ENCODE results near the gene SMCO1. TPM values are rescaled to one million over a fixed set of nuclear protein-coding genes. Genes with fewer than 3 reads are reported as not detected.
"Not testable (repeated sequence)": the region's sequence is repeated elsewhere in the genome, so short reads cannot be mapped to it uniquely, and the experiment has no call there.

Gene SMCO1
- total RNA-seq, 4 donors from 2014 or later, result not detected

GRCh38 chr3:196525141-196525540 is 10.0 kb upstream of the SMCO1 start:
- Histone ChIP-seq H3K4me3 (no peak overlapping the region), H3K9me3 (peaks cover 0 to 5% (median 4%) of the 10 kb centered on the region in 4 donors), H3K27ac (replicated peaks in 1 of 4) (no peak overlapping the region), H3K4me1 (peaks cover 0 to 11% (median 9%) of the 10 kb centered on the region in 4 donors), H3K36me3 (no peaks in the 10 kb centered on the region), H3K27me3 (no peaks in the 10 kb centered on the region)
- TF ChIP-seq POLR2A (IDR thresholded peaks at IDR 0.05; ENCODE audit: low read depth), result no peak
- no peak for TF ChIP-seq POLR2AphosphoS5 (IDR thresholded peaks at IDR 0.05)
- TF ChIP-seq EP300 (IDR thresholded peaks at IDR 0.05), result no peak
- TF ChIP-seq, protein P1, sequence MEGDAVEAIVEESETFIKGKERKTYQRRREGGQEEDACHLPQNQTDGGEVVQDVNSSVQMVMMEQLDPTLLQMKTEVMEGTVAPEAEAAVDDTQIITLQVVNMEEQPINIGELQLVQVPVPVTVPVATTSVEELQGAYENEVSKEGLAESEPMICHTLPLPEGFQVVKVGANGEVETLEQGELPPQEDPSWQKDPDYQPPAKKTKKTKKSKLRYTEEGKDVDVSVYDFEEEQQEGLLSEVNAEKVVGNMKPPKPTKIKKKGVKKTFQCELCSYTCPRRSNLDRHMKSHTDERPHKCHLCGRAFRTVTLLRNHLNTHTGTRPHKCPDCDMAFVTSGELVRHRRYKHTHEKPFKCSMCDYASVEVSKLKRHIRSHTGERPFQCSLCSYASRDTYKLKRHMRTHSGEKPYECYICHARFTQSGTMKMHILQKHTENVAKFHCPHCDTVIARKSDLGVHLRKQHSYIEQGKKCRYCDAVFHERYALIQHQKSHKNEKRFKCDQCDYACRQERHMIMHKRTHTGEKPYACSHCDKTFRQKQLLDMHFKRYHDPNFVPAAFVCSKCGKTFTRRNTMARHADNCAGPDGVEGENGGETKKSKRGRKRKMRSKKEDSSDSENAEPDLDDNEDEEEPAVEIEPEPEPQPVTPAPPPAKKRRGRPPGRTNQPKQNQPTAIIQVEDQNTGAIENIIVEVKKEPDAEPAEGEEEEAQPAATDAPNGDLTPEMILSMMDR (IDR thresholded peaks at IDR 0.05), result no peak
- intact Hi-C loops (cut with DNase I), result loop anchor here (10.0 kb wide), 1 partner anchor 450 kb away; no protein-coding TSS in a partner anchor
- no peak for DNase-seq (ENCODE audit: extremely low spot score)
- WGBS, result 84% methylated on average over 4 of the region's 4 CpGs

DNA sequence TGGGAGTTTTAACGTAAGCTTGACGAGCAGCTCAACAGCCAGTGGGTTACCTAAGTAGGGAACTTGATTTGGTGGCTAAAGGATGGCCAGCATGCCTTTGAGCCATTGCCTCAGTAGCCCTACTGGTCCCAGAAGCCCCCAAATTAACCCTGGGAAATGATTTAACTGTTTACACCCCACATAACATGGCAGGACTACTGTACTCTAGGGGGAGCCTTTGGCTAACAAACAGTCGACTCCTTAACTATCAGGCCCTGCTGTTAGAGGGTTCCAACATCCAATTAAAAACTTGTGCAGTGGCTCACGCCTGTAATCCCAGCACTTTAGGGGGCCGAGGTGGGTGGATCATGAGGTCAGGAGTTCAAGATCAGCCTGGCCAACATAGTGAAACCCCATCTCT is 9.4 kb upstream of the SMCO1 start:
- DNase-seq (ENCODE audit: extremely low spot score), result no peak
- 62% methylated on average over 5 of the region's 5 CpGs for WGBS
- TF ChIP-seq EP300 (IDR thresholded peaks at IDR 0.05) (no peak), POLR2AphosphoS5 (IDR thresholded peaks at IDR 0.05) (no peak), POLR2A (IDR thresholded peaks at IDR 0.05; ENCODE audit: low read depth) (no peak)
- TF ChIP-seq, protein P1 (IDR thresholded peaks at IDR 0.05), result no peak
- no peak overlapping the region for H3K27ac ChIP-seq (replicated peaks in 1 of 4)
- H3K9me3 ChIP-seq, result peaks cover 0 to 11% (median 10%) of the 10 kb centered on the region in 4 donors
- peaks cover 0 to 11% (median 9%) of the 10 kb centered on the region in 4 donors for H3K4me1 ChIP-seq
- intact Hi-C loops (cut with DNase I), result loop anchor here (10.0 kb wide), 1 partner anchor 450 kb away; no protein-coding TSS in a partner anchor
- no peaks in the 10 kb centered on the region for H3K27me3 ChIP-seq
- no peaks in the 10 kb centered on the region for H3K36me3 ChIP-seq
- no peak overlapping the region for H3K4me3 ChIP-seq

- 87% methylated on average over 4 of the region's 4 CpGs for WGBS
- H3K36me3 ChIP-seq, result no peaks in the 10 kb centered on the region
- no peak for TF ChIP-seq EP300 (IDR thresholded peaks at IDR 0.05)
- no peak for TF ChIP-seq POLR2AphosphoS5 (IDR thresholded peaks at IDR 0.05)
- TF ChIP-seq, protein P1 (IDR thresholded peaks at IDR 0.05), result no peak
- TF ChIP-seq POLR2A (IDR thresholded peaks at IDR 0.05; ENCODE audit: low read depth), result no peak
- H3K27me3 ChIP-seq, result no peaks in the 10 kb centered on the region
- H3K4me1 ChIP-seq, result peaks cover 2 to 8% (median 5%) of the 10 kb centered on the region in 4 donors
- DNase-seq (ENCODE audit: extremely low spot score), result no peak
- no peak overlapping the region for H3K27ac ChIP-seq (replicated peaks in 1 of 4)
- no peak overlapping the region for H3K4me3 ChIP-seq
- peaks cover 0 to 18% (median 17%) of the 10 kb centered on the region in 4 donors for H3K9me3 ChIP-seq
- intact Hi-C loops (cut with DNase I), result loop anchor here (10.0 kb wide), 1 partner anchor 449 kb away; no protein-coding TSS in a partner anchor
Measured at GRCh38 chr3:196523841-196524240, 8.7 kb upstream of the SMCO1 start.

- 91% methylated on average over 12 of the region's 12 CpGs for WGBS
- intact Hi-C loops (cut with DNase I), result loop anchor here (10.0 kb wide), 1 partner anchor 446 kb away; no protein-coding TSS in a partner anchor
Measured at GRCh38 chr3:196521291-196521690, 6.1 kb upstream of the SMCO1 start.

GRCh38 chr3:196519718-196520082 is 4.6 kb upstream of the SMCO1 start:
- Histone ChIP-seq H3K27ac (replicated peaks in 1 of 4) (no peak overlapping the region), H3K4me3 (no peak overlapping the region), H3K36me3 (no peaks in the 10 kb centered on the region), H3K9me3 (peaks cover 0 to 24% (median 23%) of the 10 kb centered on the region in 4 donors), H3K27me3 (no peaks in the 10 kb centered on the region), H3K4me1 (peaks cover 0 to 5% (median 0%) of the 10 kb centered on the region in 4 donors)
- TF ChIP-seq POLR2A (IDR thresholded peaks at IDR 0.05; ENCODE audit: low read depth) (no peak), POLR2AphosphoS5 (IDR thresholded peaks at IDR 0.05) (no peak), EP300 (IDR thresholded peaks at IDR 0.05) (no peak)
- TF ChIP-seq, protein P1 (IDR thresholded peaks at IDR 0.05), result no peak
- intact Hi-C loops (cut with DNase I), result loop anchor here (2.0 to 10.0 kb wide), 2 partner anchors 267 to 445 kb away; no protein-coding TSS in a partner anchor
- no peak for DNase-seq (ENCODE audit: extremely low spot score)
- WGBS, result 93% methylated on average over 5 of the region's 5 CpGs

More at GRCh38 chr3:196521291-196521690, 6.1 kb upstream of the SMCO1 start:
- not testable (repeated sequence) for H3K36me3 ChIP-seq; H3K27ac ChIP-seq (replicated peaks in 1 of 4); DNase-seq (ENCODE audit: extremely low spot score); H3K4me1 ChIP-seq; H3K27me3 ChIP-seq; H3K4me3 ChIP-seq
- peaks cover 0 to 24% (median 23%) of the 10 kb centered on the region in 4 donors for H3K9me3 ChIP-seq
